T-helper 1 cell (primary cell): ENCODE data around the gene CRYBG2.
"Not testable (repeated sequence)": the region's sequence is repeated elsewhere in the genome, so short reads cannot be mapped to it uniquely, and the experiment has no call there.

Experiments used
- DNase-seq, 5 donors: peaks; one replicate each; pipeline ENCODE4 v3.0.0-alpha.2; 2012 to 2020

Gene CRYBG2

DNA sequence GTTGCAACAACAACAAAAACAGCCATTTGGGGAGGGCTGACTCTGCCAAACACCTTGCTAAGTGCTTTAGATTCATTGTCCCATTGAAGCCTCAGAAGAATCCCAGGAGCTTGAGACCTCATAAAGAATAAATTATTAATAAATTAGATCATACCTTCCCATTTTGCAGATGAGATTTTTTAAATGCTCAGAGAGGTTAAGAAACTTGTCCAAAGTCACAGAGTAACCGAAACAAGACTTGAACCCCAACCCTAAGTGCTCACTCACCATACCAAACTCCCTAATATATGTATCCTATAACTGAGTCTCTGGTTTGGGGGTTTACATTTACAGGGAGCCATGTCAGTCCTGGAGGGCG, 3.6 kb downstream of the CRYBG2 start:
- no peak for DNase-seq

DNA sequence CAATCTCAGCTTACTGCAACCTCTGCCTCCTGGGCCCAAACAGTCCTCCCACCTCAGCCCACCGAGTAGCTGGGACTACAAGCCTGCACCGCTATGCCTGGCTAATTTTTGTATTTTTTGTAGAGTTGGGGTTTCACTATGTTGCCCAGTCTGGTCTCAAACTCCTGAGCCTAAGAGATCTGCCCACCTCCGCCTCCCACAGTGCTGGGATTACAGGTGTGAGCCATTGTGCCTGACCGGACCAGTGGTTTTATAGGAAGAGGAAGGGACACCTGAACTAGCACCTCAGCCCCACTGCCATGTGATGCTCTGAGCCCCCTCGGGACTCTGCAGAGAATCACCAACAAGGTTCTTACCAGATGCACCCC, 4.1 kb downstream of the CRYBG2 start:
- no peak for DNase-seq

DNA sequence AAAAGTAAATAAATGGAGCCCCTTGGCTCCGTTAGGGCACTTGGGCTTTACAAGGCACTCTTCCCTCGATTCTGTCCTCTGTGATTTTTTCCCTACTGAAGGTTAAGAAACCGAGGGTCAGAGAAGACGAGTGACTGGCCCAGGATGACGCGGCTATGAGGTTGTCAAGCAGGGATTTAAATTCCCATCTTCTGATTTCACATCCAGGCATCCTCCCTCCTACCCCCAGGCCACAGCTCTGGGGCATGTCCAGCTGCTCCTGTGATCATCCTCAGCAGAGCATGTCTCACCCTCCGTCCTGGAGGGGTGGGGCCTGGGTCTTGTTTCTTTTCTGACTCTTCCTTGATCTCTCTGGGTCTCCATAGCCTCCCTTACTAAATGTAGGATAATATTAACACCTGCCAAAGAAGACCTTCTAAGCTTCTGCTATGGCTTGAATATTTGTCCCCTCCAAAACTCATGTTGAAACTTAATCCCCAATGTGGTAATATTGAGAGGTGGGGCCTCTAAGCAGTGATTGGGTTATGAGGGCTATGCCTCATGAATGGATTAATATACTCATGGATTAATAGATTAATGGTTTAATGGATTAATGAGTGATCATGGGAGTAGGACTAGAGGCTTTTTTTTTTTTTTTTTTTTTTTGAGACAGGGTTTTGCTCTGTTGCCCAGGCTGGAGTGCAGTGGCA, 4.6 kb downstream of the CRYBG2 start:
- no peak for DNase-seq

GRCh38 chr1:26346274-26347033, 7.5 kb downstream of the CRYBG2 start:
- no peak for DNase-seq

GRCh38 chr1:26345718-26346117, 8.2 kb downstream of the CRYBG2 start:
- no peak for DNase-seq

DNA sequence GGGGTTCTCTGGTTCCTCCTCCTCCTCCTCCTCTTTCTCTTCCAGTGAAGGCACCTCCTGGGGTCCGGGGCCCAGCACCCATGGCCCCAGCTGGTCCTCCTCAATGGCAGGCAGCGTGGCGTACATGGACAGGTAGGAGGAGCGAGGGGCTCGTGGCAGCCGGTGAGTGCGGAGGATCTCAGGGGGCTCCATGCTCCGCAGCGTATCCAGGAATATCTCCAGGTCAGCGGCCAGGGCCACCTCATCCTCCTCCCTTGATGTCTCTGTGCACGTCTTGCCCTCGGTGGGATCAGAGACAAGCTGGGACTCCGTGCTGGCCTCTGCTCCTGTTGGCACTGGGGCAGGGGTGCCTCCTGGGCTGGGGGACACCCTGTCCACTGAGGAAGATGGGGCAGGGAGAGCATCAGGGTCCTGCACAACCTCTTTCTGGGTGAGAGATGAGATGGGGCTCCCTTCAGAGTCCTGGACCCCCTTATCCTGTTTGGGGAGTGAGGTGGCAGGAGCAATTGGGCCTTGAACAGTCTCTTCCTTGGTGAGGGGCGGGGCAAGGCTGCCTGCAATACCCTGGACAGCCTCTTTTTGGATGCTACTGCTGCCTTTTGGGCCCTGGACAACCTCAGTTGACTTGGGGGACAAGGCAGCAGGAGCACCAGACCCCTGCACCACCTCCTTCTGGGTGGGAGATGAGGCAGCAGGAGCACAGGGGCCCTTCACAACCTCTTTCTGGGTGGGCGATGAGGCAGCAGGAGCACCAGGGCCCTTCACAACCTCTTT, 9.6 kb downstream of the CRYBG2 start:
- DNase-seq, result no peak

GRCh38 chr1:26340047-26340481, 13.9 kb downstream of the CRYBG2 start:
- no peak for DNase-seq

- no peak for DNase-seq
Observed at GRCh38 chr1:26338670-26339069, 15.3 kb downstream of the CRYBG2 start.

DNA sequence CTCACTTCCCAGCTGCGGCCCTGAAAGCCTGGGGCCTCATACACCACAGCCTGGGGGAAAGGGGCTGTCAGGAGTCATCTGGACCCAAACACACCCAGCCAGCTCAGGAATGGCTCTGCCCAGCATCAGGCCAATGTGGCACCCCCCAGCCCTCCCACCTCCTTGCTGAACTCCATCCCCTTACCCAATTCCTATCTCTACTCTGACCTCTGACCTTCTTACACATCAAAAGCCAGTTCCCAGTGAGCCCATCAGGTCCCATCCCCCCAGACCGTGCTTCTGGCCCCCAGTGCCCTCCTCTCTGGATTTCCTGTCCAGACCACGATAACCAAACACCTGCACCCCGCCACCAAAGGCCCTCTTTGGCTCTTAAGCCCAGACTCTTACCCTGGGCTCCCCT, 16.3 kb downstream of the CRYBG2 start:
- DNase-seq, result no peak

DNA sequence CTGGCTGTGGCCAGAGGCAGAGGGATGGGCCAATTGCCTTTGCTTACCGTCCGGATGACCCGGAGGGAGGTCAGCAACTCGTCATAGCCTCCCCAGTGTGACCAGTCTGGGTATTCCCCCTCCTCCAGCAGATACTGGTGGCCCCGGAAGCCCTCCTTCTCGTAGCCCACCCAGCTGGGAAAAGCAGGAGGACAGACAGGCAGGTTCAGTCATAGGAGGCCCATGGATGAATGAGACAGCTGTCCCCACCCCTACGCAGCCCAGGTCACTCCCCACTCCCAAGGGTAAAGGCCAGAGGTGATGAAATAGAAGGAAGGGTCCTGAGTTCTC, 16.8 kb downstream of the CRYBG2 start:
- no peak for DNase-seq

GRCh38 chr1:26336477-26337205, 17.3 kb downstream of the CRYBG2 start:
- peak; percentile 74 to 91 (median 88) for DNase-seq

DNA sequence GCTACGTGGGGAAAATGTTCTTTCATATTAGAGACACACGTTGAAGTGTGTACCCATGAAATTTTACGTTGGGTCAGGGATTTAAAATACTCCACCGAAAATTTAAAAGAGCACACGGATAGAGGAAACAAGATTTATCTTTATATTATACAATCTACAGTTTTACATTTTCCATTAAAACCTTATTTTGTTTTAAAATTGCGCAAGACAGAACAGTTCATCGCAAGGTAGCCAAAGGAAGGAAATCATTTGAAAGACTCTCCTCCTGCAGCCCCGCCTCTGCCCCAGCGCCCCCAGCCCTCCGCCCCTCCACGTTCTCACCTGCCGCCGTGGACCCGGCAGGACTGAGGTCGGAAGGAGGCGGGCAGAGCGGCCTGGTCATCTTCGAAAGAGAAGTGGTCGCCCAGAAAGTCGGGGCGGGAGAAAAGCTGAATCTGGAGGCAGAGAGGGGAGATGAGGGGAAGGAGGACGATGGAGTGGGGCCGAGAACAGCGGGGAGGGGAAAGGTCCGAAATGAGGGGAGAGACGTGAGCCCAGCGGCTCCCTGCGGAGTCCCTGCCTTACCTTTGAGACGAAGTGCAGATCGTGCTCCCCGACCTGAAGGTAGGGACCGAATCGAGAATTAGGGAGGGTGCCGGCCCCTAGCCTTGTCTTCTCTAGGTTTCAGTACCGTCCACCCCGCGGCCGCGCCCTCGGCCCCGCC, 18.0 kb downstream of the CRYBG2 start:
- DNase-seq, result no peak

DNA sequence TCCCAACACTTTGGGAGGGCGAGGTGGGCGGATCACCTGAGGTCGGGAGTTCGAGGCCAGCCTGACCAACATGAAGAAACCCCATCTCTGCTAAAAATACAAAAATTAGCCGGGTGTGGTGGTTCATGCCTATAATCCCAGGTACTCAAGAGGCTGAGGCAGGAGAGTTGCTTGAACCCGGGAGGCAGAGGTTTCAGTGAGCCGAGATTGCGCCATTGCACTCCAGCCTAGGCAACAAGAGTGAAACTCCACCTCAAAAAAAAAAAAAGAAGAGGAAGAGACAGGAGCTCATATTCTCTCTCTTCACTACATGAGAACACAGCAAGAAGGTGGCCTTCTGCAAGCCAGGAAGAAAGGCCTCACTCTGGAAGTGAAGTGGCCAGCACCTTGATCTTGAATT, 20.6 kb downstream of the CRYBG2 start:
- DNase-seq, result not testable (repeated sequence)

DNA sequence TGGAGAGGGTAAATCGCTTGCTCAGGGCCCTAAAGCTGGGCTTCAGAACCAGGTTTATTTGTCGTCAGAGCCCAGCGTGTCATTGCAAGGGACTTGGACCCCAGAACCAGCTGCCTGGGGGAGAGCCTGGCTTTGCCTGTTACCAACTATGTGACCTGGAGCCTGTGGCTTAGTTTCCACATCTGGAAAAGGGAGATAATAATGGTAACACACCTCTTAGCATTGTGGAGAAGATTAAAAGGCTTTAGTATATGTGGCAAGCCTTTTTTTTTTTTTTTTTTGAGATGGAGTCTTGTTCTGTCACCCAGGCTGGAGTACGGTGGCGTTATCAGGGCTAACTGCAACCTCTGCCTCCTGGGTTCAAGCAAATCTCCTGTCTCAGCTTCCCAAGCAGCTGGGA, 23.7 kb downstream of the CRYBG2 start:
- DNase-seq, result no peak

GRCh38 chr1:26329380-26329779, 24.6 kb downstream of the CRYBG2 start:
- not testable (repeated sequence) for DNase-seq

GRCh38 chr1:26328597-26328996, 25.3 kb downstream of the CRYBG2 start:
- no peak for DNase-seq

- no peak for DNase-seq
Observed at GRCh38 chr1:26327956-26328362, 26.0 kb downstream of the CRYBG2 start.

DNA sequence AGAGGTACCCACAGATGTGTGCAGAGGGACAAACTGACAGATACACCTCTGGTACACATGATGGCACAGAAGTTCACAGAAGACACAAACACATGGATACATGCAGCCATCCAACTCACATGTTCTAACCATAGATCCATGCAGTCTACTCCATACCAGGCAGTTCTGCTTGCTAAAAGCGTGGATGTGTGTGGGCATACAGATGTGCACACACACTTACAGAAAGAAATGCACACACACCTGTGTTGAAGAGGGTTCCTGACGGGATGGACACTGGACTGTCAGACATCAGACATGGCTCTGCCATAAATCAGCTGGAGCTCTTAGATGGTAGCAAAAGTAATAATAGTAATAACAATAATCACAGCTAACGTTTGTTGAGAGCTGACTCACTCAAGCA, 29.4 kb downstream of the CRYBG2 start:
- DNase-seq, result no peak

GRCh38 chr1:26323382-26323781, 30.5 kb downstream of the CRYBG2 start:
- no peak for DNase-seq

DNA sequence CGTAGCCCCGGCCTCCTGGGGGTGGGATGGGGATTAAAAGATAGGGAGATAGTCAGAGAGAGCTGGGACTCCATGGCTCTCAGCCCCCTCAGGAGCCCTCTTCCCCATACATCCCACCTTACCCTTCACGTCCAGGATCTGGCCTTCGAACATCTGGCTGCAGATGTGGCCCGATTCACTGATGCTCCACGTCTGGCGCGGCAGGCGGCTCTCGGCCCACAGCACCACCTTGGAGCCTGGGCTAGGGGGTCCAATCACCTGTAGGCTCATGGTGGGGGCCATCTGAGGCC, 31.9 kb downstream of the CRYBG2 start:
- DNase-seq, result no peak

GRCh38 chr1:26321315-26322041, 32.5 kb downstream of the CRYBG2 start:
- DNase-seq, result peak; percentile 83 to 95 (median 88)

- DNase-seq, result no peak
Observed at GRCh38 chr1:26320896-26321295, 33.0 kb downstream of the CRYBG2 start.
